GM23338 (cell line): ENCODE data around the gene SND1. TPM values are rescaled to one million over a fixed set of nuclear protein-coding genes. Genes with fewer than 3 reads are reported as not detected.

Experiments
- ATAC-seq: fragments of 200-7000 bp; cut with Tn5 transposase; 3 replicates; pipeline ENCODE4 v1.9.1; 2020
- DNase-seq: peaks from one replicate; pipeline ENCODE4 v3.0.0-alpha.2; 2015; ENCODE audit warnings: low spot score
- H2AFZ ChIP-seq: fragments of 200-600 bp; sonication (generic); 2 replicates; pipeline ENCODE4 v1.8.0; 2016; ENCODE audit warnings: antibody characterized with exemption, mild to moderate bottlenecking, moderate library complexity
- H3F3A ChIP-seq: fragments of 200-600 bp; sonication (generic); replicated peaks from 2 replicates; pipeline ENCODE4 v1.8.0; 2017; ENCODE audit warnings: antibody characterized with exemption, mixed run types, low read depth
- H3K27ac ChIP-seq: fragments of 200-600 bp; sonication (generic); 2 replicates; pipeline ENCODE4 v1.6.1; 2016; ENCODE audit warnings: low read depth
- H3K27me3 ChIP-seq: fragments of 200-600 bp; sonication (generic); 2 replicates; pipeline ENCODE4 v1.8.0; 2016; ENCODE audit warnings: mild to moderate bottlenecking, mixed run types, moderate library complexity; ENCODE audit not compliant: insufficient read depth
- H3K36me3 ChIP-seq: fragments of 200-600 bp; sonication (generic); 2 replicates; pipeline ENCODE4 v1.8.0; 2016; ENCODE audit warnings: mild to moderate bottlenecking; ENCODE audit not compliant: insufficient read depth
- H3K4me1 ChIP-seq: fragments of 200-600 bp; sonication (generic); 2 replicates; pipeline ENCODE4 v1.8.0; 2016; ENCODE audit warnings: mild to moderate bottlenecking, moderate library complexity; ENCODE audit not compliant: insufficient read depth
- H3K4me2 ChIP-seq: fragments of 200-600 bp; sonication (generic); 2 replicates; pipeline ENCODE4 v1.7.1; 2017; ENCODE audit warnings: mixed run types
- H3K4me3 ChIP-seq: fragments of 200-600 bp; sonication (generic); 2 replicates; pipeline ENCODE4 v1.6.1; 2016; ENCODE audit warnings: mixed run types
- H3K79me2 ChIP-seq: fragments of 200-600 bp; sonication (generic); replicated peaks from 2 replicates; pipeline ENCODE4 v1.8.0; 2017; ENCODE audit warnings: mild to moderate bottlenecking; ENCODE audit not compliant: insufficient read depth
- H3K9me2 ChIP-seq: fragments of 200-600 bp; sonication (generic); 2 replicates; pipeline ENCODE4 v1.8.0; 2017; ENCODE audit not compliant: insufficient read depth
- H4K20me1 ChIP-seq: fragments of 200-600 bp; sonication (generic); replicated peaks from 2 replicates; pipeline ENCODE4 v1.8.0; 2017; ENCODE audit warnings: mild to moderate bottlenecking; ENCODE audit not compliant: insufficient read depth
- H3K27ac Mint-ChIP-seq: 2 replicates; pipeline ENCODE4 v1.8.0; 2020; ENCODE audit warnings: inconsistent platforms, mild to moderate bottlenecking, moderate library complexity, mixed read lengths
- H3K27me3 Mint-ChIP-seq: 3 replicates; pipeline ENCODE4 v1.8.0; 2022; ENCODE audit warnings: low read depth, mild to moderate bottlenecking, moderate library complexity, mixed read lengths, inconsistent platforms; ENCODE audit not compliant: insufficient read depth, poor library complexity
- H3K36me3 Mint-ChIP-seq: 3 replicates; pipeline ENCODE4 v1.8.0; 2021; ENCODE audit warnings: low read depth, mild to moderate bottlenecking, inconsistent platforms, moderate library complexity, mixed read lengths
- H3K4me1 Mint-ChIP-seq: 3 replicates; pipeline ENCODE4 v1.8.0; 2020; ENCODE audit warnings: mild to moderate bottlenecking, inconsistent platforms, mixed read lengths
- H3K4me3 Mint-ChIP-seq: 3 replicates; pipeline ENCODE4 v1.8.0; 2021; ENCODE audit warnings: moderate library complexity, mild to moderate bottlenecking, inconsistent platforms, mixed read lengths
- H3K9me3 Mint-ChIP-seq: 3 replicates; pipeline ENCODE4 v1.8.0; 2020; ENCODE audit warnings: moderate library complexity, mild to moderate bottlenecking, inconsistent platforms, mixed read lengths
- CREB1 ChIP-seq: fragments of 250-450 bp; sonication (Bioruptor Pico); IDR thresholded peaks from 2 replicates; pipeline ENCODE4 v1.5.0; 2020; ENCODE audit warnings: low read depth, mild to moderate bottlenecking, moderate library complexity
- EZH2 ChIP-seq: fragments of 200-600 bp; sonication (generic); IDR thresholded peaks from one replicate; pipeline ENCODE4 v1.8.0; 2017; ENCODE audit warnings: antibody characterized with exemption, mild to moderate bottlenecking, low read depth; ENCODE audit not compliant: unreplicated experiment
- EZH2phosphoT487 ChIP-seq: fragments of 200-600 bp; sonication (generic); IDR thresholded peaks from one replicate; pipeline ENCODE4 v1.8.1; 2018; ENCODE audit warnings: antibody characterized with exemption; ENCODE audit not compliant: unreplicated experiment
- JUNB ChIP-seq: IDR thresholded peaks from one replicate; pipeline ENCODE4 v1.6.1; 2016; ENCODE audit warnings: antibody characterized with exemption; ENCODE audit not compliant: unreplicated experiment
- NANOG ChIP-seq: IDR thresholded peaks from 2 replicates; pipeline ENCODE4 v1.6.1; 2016; ENCODE audit warnings: antibody characterized with exemption, borderline replicate concordance
- POLR2AphosphoS5 ChIP-seq: IDR thresholded peaks from 2 replicates; pipeline ENCODE4 v1.6.1; 2016; ENCODE audit warnings: antibody characterized with exemption, low read depth
- STAT1 ChIP-seq: IDR thresholded peaks from one replicate; pipeline ENCODE4 v1.6.1; 2016; ENCODE audit warnings: antibody characterized with exemption; ENCODE audit not compliant: unreplicated experiment
- ZNF114 ChIP-seq: fragments of 250-450 bp; sonication (Bioruptor Pico); IDR thresholded peaks from 2 replicates; pipeline ENCODE4 v1.5.0; 2020; ENCODE audit warnings: mild to moderate bottlenecking, moderate library complexity
- ZNF331 ChIP-seq: fragments of 250-450 bp; sonication (Bioruptor Pico); IDR thresholded peaks from 2 replicates; pipeline ENCODE4 v1.5.0; 2020; ENCODE audit warnings: low read depth, mild to moderate bottlenecking, moderate library complexity
- ZNF462 ChIP-seq: fragments of 250-450 bp; sonication (Bioruptor Pico); IDR thresholded peaks from 2 replicates; pipeline ENCODE4 v1.5.0; 2020; ENCODE audit warnings: mild to moderate bottlenecking, moderate library complexity
- polyA plus RNA-seq: library from polyadenylated mRNA; unstranded; fragments of >200 nt; fragmentation: Nextera tagmentation; extraction: Ambion mirVana; gene quantifications from 2 replicates; pipeline ENCODE4 v1.2.1, GENCODE V29; 2016
- total RNA-seq: library from RNA; depleted of rRNA; stranded (reverse); fragments of >200 nt; shearing (Covaris generic); gene quantifications from 2 replicates; pipeline ENCODE4 v1.2.3, GENCODE V29; 2014
- TF ChIP-seq, protein P1 (sequence below): IDR thresholded peaks from 2 replicates; pipeline ENCODE4 v1.6.1; 2016; ENCODE audit warnings: antibody characterized with exemption
- TF ChIP-seq, protein P2 (sequence below), 2 experiments: fragments of 200-600 bp in 1 of 2; sonication (generic) in 1 of 2; conservative IDR thresholded peaks; 2 replicates each; pipeline versions ENCODE4 v1.5.1 to v1.6.1; 2016 to 2017; ENCODE audit warnings: antibody characterized with exemption in 2 of 2, low read depth in 2 of 2, mild to moderate bottlenecking in 2 of 2, moderate library complexity in 1 of 2
- TF ChIP-seq, protein P3 (sequence below): IDR thresholded peaks from one replicate; pipeline ENCODE4 v1.6.1; 2018; ENCODE audit warnings: antibody characterized with exemption; ENCODE audit not compliant: unreplicated experiment

SND1 gene
- total and polyA plus RNA-seq, 2 experiments from 2014 or later: 107 to 254 TPM

GRCh38 chr7:127689194-127689772 is 37.3 kb downstream of the SND1 start:
- Histone ChIP-seq H3K27ac (no peak overlapping the region; the same call in 1 of the 2 replicates), H3K9me2 (no peaks in the 10 kb centered on the region), H3K4me2 (no peak overlapping the region), H3F3A (no peaks in the 10 kb centered on the region), H2AFZ (no peak overlapping the region), H3K27me3 (no peaks in the 10 kb centered on the region), H3K79me2 (peaks cover 95% of the 10 kb centered on the region), H3K4me1 (peaks cover 16% of the 10 kb centered on the region), H3K36me3 (peaks cover 20% of the 10 kb centered on the region; the same call in 1 of the 2 replicates), H3K4me3 (no peak overlapping the region), H4K20me1 (peaks cover 13% of the 10 kb centered on the region; the same call in 1 of the 2 replicates)
- peaks cover 6% of the 10 kb centered on the region for H3K27me3 Mint-ChIP-seq
- no peak overlapping the region for H3K4me3 Mint-ChIP-seq
- DNase-seq (no peak), ATAC-seq (no peak)
- H3K9me3 Mint-ChIP-seq: no peaks in the 10 kb centered on the region
- peaks cover 61% of the 10 kb centered on the region for H3K36me3 Mint-ChIP-seq
- peak overlapping the region; percentile 41; the same call in 1 of the 2 replicates for H3K27ac Mint-ChIP-seq
- TF ChIP-seq, protein P1, sequence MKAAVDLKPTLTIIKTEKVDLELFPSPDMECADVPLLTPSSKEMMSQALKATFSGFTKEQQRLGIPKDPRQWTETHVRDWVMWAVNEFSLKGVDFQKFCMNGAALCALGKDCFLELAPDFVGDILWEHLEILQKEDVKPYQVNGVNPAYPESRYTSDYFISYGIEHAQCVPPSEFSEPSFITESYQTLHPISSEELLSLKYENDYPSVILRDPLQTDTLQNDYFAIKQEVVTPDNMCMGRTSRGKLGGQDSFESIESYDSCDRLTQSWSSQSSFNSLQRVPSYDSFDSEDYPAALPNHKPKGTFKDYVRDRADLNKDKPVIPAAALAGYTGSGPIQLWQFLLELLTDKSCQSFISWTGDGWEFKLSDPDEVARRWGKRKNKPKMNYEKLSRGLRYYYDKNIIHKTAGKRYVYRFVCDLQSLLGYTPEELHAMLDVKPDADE: no peak
- TF ChIP-seq ZNF462 (CRISPR knock-in tag) (no peak), ZNF331 (no peak), ZNF114 (CRISPR knock-in tag) (no peak), STAT1 (no peak), POLR2AphosphoS5 (no peak), EZH2 (no peak), CREB1 (no peak), NANOG (no peak), JUNB (no peak), EZH2phosphoT487 (no peak)
- TF ChIP-seq, protein P2, sequence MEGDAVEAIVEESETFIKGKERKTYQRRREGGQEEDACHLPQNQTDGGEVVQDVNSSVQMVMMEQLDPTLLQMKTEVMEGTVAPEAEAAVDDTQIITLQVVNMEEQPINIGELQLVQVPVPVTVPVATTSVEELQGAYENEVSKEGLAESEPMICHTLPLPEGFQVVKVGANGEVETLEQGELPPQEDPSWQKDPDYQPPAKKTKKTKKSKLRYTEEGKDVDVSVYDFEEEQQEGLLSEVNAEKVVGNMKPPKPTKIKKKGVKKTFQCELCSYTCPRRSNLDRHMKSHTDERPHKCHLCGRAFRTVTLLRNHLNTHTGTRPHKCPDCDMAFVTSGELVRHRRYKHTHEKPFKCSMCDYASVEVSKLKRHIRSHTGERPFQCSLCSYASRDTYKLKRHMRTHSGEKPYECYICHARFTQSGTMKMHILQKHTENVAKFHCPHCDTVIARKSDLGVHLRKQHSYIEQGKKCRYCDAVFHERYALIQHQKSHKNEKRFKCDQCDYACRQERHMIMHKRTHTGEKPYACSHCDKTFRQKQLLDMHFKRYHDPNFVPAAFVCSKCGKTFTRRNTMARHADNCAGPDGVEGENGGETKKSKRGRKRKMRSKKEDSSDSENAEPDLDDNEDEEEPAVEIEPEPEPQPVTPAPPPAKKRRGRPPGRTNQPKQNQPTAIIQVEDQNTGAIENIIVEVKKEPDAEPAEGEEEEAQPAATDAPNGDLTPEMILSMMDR (conservative IDR thresholded peaks at IDR 0.05; ENCODE audit: low read depth in 2 of 2): no peak
- TF ChIP-seq, protein P3, sequence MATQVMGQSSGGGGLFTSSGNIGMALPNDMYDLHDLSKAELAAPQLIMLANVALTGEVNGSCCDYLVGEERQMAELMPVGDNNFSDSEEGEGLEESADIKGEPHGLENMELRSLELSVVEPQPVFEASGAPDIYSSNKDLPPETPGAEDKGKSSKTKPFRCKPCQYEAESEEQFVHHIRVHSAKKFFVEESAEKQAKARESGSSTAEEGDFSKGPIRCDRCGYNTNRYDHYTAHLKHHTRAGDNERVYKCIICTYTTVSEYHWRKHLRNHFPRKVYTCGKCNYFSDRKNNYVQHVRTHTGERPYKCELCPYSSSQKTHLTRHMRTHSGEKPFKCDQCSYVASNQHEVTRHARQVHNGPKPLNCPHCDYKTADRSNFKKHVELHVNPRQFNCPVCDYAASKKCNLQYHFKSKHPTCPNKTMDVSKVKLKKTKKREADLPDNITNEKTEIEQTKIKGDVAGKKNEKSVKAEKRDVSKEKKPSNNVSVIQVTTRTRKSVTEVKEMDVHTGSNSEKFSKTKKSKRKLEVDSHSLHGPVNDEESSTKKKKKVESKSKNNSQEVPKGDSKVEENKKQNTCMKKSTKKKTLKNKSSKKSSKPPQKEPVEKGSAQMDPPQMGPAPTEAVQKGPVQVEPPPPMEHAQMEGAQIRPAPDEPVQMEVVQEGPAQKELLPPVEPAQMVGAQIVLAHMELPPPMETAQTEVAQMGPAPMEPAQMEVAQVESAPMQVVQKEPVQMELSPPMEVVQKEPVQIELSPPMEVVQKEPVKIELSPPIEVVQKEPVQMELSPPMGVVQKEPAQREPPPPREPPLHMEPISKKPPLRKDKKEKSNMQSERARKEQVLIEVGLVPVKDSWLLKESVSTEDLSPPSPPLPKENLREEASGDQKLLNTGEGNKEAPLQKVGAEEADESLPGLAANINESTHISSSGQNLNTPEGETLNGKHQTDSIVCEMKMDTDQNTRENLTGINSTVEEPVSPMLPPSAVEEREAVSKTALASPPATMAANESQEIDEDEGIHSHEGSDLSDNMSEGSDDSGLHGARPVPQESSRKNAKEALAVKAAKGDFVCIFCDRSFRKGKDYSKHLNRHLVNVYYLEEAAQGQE: no peak
- H3K4me1 Mint-ChIP-seq: peaks cover 64% of the 10 kb centered on the region
